Measurements from ENCODE around the gene NUP98.

NUP98 gene

DNA sequence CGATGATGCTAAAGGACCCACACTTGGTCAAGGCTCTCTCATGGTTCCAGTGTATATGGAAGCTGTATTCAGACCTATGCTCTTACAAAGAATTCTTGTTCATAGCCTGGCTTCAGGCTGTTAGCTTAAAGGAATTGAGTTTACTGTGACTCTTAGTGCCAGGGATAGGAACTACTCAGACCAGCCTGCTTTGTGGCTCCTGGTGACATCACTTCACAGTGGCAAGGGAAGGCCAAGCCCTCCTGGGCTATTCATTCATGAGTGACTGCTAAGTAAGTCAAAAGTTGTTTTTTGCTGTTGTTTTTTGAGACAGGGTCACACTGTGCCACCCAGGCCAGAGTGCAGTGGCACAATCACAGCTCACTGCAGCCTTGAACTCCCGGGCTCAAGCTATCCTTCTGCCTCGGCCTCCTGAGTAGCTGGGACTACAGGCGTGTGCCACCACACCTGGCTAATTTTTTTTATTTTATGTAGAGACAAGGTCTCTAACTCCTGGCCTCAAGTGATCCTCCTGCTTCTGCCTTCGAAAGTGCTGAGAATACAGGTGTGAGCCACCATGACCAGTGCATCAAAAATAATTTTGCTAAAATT is 165.2 kb downstream of the NUP98 start:
- no peak for DNase-seq

- no peak for DNase-seq
Measured at GRCh38 chr11:3631331-3631730, 166.0 kb downstream of the NUP98 start.

DNA sequence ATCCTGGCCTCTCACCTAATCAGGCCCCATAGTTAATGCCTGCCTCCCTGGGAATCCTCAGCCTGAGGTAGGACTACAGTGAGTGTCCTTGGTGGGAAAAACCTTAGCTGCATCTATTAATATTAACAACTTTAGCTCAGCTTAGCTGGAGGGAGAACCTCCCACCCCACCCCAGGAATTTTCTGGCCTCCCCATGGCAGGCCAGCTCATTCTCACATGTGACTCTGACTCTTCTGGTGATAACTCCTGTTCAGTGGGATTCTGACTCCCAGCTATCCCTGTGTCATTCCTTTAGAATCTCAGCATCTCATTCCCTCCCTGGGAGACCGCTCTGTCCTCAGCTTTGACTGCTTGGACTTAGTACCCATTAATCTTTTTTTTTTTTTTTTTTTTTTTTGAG is 170.1 kb downstream of the NUP98 start:
- no peak for DNase-seq

- no peak for DNase-seq
Measured at GRCh38 chr11:3626250-3626960, 170.9 kb downstream of the NUP98 start.

Measured in NCI-H1436 treated with DMSO at 0.1 percent for 48 hours (cell line).